Activated CD8-positive, alpha-beta memory T cell treated with anti-CD3 and anti-CD28 coated beads, Interleukin-2, amount 50 U/mL, for 48 hours (primary cell): ENCODE results near the gene HYAL1.
A peak's percentile ranks its signal among the peaks of the same experiment; 100 is the strongest.
"Not testable (repeated sequence)": the region's sequence is repeated elsewhere in the genome, so short reads cannot be mapped to it uniquely, and the experiment has no call there.

Experiments
- DNase-seq: peaks from one replicate; pipeline ENCODE4 v3.0.0-alpha.2; 2020

Gene HYAL1

DNA sequence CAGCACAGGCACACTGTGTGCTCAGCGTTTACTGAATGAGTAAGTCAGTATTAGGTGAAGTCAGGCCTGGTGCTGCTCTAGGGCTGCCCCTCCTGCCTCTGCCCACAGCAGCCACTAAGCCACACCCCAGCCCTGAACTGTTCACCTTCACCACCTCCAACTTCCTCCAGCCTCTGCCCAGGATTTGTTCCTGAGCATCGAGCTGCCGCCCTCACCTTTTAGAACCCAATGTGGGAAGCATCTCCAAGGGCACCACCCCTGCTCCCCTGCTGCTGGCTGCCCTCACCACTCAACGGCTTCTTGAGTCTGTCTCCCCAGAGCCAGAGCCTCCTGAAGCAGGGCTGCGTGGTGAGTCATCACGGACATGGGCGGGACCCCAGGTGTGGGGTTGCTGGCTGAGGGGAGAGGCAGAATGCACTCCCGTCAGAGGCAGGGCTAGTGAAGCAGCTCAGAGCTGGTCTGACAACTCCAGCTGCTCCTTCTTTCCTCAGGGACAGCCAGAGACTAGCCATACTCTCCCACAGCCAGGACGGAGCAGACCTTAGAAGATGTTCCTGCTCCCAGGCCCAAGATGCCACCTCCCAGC is 13.4 kb upstream of the HYAL1 start:
- DNase-seq = peak; percentile 80

GRCh38 chr3:50314816-50315215 is 11.4 kb upstream of the HYAL1 start:
- DNase-seq = no peak

- no peak for DNase-seq
These were observed 11.0 kb upstream of the HYAL1 start for GRCh38 chr3:50314342-50314741.

- not testable (repeated sequence) for DNase-seq
These were observed 8.7 kb upstream of the HYAL1 start for GRCh38 chr3:50312041-50312440.

GRCh38 chr3:50304601-50305000 is 1.2 kb upstream of the HYAL1 start:
- DNase-seq = no peak

DNA sequence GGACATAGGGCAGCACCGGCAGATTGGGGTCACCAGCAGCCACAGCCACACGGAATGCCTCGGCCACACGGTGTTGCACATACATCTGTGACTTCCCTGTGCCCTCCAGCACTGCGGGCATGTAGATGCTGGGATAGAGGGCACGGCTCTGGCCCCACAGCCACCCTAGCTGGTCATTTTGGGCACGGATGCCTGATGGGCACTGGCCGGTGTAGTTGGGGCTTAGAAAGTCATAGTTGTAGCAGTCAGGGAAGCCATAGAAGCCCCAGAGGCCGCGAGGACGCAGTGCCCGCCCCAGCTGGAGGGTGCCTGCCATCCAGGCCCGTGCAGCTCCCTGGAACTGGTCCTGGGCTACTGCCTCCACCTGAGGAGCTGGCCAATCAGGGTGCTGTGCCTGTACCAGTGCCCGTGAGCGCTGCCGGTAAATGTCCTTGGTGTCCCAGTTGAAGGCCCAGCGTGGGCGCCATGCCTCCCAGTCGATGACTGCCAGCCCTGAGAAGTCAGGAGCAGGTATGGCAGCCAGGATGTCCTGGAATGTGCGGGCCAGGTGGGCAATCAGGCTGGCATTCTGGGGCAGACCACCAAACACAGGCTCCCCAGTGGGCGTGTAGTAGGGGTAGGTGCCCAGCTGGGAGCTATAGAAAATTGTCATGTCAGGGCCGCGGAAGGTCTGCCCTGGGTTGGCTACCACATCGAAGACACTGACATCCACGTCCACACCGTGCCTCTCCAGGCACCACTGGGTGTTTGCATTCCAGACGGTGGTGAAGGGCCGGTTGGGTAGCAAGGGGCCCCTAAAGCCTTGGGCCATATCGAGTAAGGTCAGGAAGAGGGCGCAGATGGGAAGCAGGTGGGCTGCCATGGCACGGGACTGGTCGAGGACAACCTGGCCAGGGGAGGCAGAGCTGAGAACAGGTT is 1.0 kb downstream of the HYAL1 start:
- no peak for DNase-seq

- DNase-seq = no peak
These were observed 2.6 kb downstream of the HYAL1 start for GRCh38 chr3:50300681-50301254.

GRCh38 chr3:50299929-50300680 is 3.3 kb downstream of the HYAL1 start:
- no peak for DNase-seq

DNA sequence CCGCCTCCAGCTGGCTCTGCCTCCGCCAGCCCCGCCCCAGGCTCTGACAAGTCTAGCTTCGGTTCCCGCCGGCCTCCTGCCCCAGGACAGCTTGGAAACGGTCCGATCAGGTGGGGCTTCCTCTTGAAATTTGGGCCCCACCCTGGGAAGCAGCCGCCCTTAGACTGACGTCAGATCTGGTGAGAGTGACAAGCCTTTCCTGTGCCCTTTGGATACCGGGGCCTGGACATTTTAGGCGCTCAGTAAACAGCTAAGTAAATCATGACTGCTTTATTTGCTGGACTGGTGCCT is 3.8 kb downstream of the HYAL1 start:
- DNase-seq = no peak

GRCh38 chr3:50298836-50299637 is 4.3 kb downstream of the HYAL1 start, which contains the start of the genes HYAL3 and NAA80:
HYAL3 (minus strand) TSS chr3:50299405; CDS start chr3:50295602, 3,803 bp downstream.
NAA80 (minus strand) TSS chr3:50299405; CDS start chr3:50297463, 1,942 bp downstream.
- DNase-seq = peak; percentile 98

- DNase-seq = no peak
These were observed 5.3 kb downstream of the HYAL1 start for GRCh38 chr3:50297896-50298725.

DNA sequence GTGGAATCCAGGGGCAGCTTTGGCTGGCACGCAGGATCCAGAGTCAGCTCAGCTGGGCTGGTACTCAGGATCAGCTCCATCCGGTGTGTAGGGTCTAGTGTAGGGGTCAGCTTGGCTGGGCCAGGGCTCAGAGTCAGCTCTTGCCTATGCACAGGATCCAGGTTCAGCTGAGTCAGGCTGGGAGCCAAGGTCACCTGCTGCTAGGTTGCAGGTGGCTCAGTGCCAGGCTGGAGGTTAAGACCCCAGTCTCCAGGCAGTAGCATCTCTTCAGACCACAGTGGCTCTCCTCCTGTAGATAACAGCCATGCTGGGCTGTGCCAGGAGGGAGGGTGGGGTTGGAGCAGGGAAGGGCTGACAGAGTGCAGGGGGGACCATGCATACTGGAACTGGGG is 6.0 kb downstream of the HYAL1 start:
- no peak for DNase-seq

DNA sequence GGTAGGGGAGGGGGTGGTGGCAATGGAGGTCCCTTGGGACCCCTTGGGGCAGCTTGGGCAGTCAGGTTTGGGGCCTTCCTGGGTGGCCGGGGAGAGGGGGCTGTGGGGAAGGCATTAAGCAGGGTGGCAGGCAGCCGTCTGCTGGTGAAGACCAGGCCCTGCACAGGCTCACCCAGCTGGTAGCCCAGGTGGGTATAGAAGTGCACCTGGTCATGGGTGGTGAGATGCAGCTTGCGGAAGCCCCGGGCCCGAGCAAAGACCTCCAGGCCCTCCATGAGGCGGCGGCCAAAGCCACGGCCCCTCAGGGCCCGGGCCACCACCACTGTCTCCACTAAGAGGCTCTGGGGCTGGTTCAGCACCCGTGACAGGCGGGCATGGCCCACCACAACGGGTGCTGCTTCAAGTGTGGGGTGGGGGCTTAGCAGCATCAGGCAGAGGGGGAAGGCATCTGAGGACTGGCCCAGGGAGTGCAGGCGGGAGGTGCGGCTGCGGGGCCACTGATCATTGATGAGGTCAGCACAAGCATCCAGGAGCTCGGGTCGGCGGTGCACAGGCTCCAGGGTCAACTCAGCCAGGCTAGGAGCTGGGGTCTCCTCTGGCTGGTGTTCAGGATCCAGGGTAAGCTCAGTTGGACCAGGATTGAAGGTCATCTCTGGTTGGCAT is 6.5 kb downstream of the HYAL1 start:
- DNase-seq = no peak

- no peak for DNase-seq
These were observed 7.6 kb downstream of the HYAL1 start for GRCh38 chr3:50295553-50296431.

- DNase-seq = no peak
These were observed 8.6 kb downstream of the HYAL1 start for GRCh38 chr3:50294492-50295403.

- no peak for DNase-seq
These were observed 9.3 kb downstream of the HYAL1 start for GRCh38 chr3:50294089-50294488.

GRCh38 chr3:50293079-50293801 is 10.1 kb downstream of the HYAL1 start:
- DNase-seq = no peak
